Type B pancreatic cell (in vitro differentiated cells): ENCODE results near the gene OR2C1. TPM values are rescaled to one million over a fixed set of nuclear protein-coding genes. Genes with fewer than 3 reads are reported as not detected.

Source experiments
- DNase-seq: peaks from one replicate; pipeline ENCODE4 v3.0.0; 2021; ENCODE audit warnings: mixed read lengths; ENCODE audit not compliant: unreplicated experiment; ENCODE audit errors: extremely low spot score
- H3K27ac Mint-ChIP-seq: 2 replicates; pipeline ENCODE4 v1.8.0; 2021; ENCODE audit warnings: mild to moderate bottlenecking, mixed read lengths
- H3K27me3 Mint-ChIP-seq: 2 replicates; pipeline ENCODE4 v1.8.0; 2021; ENCODE audit warnings: mixed read lengths
- H3K36me3 Mint-ChIP-seq: 2 replicates; pipeline ENCODE4 v1.8.0; 2021; ENCODE audit warnings: mixed read lengths
- H3K4me1 Mint-ChIP-seq: one replicate; pipeline ENCODE4 v1.8.0; 2021; ENCODE audit warnings: mixed read lengths; ENCODE audit not compliant: unreplicated experiment
- H3K4me3 Mint-ChIP-seq: 2 replicates; pipeline ENCODE4 v1.8.0; 2021; ENCODE audit warnings: mild to moderate bottlenecking, mixed read lengths
- H3K9me3 Mint-ChIP-seq: 2 replicates; pipeline ENCODE4 v1.8.0; 2021; ENCODE audit warnings: mixed read lengths
- CTCF ChIP-seq: fragments of 200-600 bp; sonication (generic); conservative IDR thresholded peaks from 2 replicates; pipeline ENCODE4 v1.5.0; 2021; ENCODE audit warnings: antibody characterized with exemption, mild to moderate bottlenecking
- total RNA-seq: library from RNA; stranded (reverse); gene quantifications from 2 replicates; pipeline ENCODE4 v1.2.1, GENCODE V29; 2021; ENCODE audit warnings: low replicate concordance

Gene OR2C1
- total RNA-seq, 1 donor from 2014 or later, result 0.22 TPM

- Mint-ChIP-seq H3K27me3 (no peaks in the 10 kb centered on the region), H3K27ac (no peak overlapping the region), H3K4me3 (no peak overlapping the region), H3K9me3 (no peaks in the 10 kb centered on the region), H3K36me3 (no peaks in the 10 kb centered on the region), H3K4me1 (no peaks in the 10 kb centered on the region)
- TF ChIP-seq CTCF, result no peak
- DNase-seq, result no peak
Observed at GRCh38 chr16:3369073-3369472, 13.4 kb downstream of the OR2C1 start.

GRCh38 chr16:3375680-3376079 is 20.0 kb downstream of the OR2C1 start:
- peaks cover 19% of the 10 kb centered on the region for H3K9me3 Mint-ChIP-seq
- H3K36me3 Mint-ChIP-seq, result peaks cover 13% of the 10 kb centered on the region
- no peak overlapping the region for H3K27ac Mint-ChIP-seq
- TF ChIP-seq CTCF, result no peak
- DNase-seq, result no peak
- H3K27me3 Mint-ChIP-seq, result no peaks in the 10 kb centered on the region
- H3K4me1 Mint-ChIP-seq, result no peaks in the 10 kb centered on the region
- no peak overlapping the region for H3K4me3 Mint-ChIP-seq

GRCh38 chr16:3377917-3378316 is 22.2 kb downstream of the OR2C1 start:
- no peak overlapping the region for H3K4me3 Mint-ChIP-seq
- DNase-seq, result no peak
- H3K27ac Mint-ChIP-seq, result no peak overlapping the region
- peaks cover 34% of the 10 kb centered on the region for H3K9me3 Mint-ChIP-seq
- H3K36me3 Mint-ChIP-seq, result peaks cover 34% of the 10 kb centered on the region
- H3K27me3 Mint-ChIP-seq, result no peaks in the 10 kb centered on the region
- no peak for TF ChIP-seq CTCF
- H3K4me1 Mint-ChIP-seq, result no peaks in the 10 kb centered on the region

- peaks cover 54% of the 10 kb centered on the region for H3K9me3 Mint-ChIP-seq
- H3K4me3 Mint-ChIP-seq, result no peak overlapping the region
- DNase-seq, result no peak
- no peaks in the 10 kb centered on the region for H3K4me1 Mint-ChIP-seq
- no peak for TF ChIP-seq CTCF
- peaks cover 73% of the 10 kb centered on the region for H3K36me3 Mint-ChIP-seq
- H3K27ac Mint-ChIP-seq, result no peak overlapping the region
- no peaks in the 10 kb centered on the region for H3K27me3 Mint-ChIP-seq
Observed at GRCh38 chr16:3383045-3383448, 27.4 kb downstream of the OR2C1 start.

- H3K9me3 Mint-ChIP-seq, result peaks cover 33% of the 10 kb centered on the region
- no peaks in the 10 kb centered on the region for H3K27me3 Mint-ChIP-seq
- no peaks in the 10 kb centered on the region for H3K4me1 Mint-ChIP-seq
- H3K27ac Mint-ChIP-seq, result no peak overlapping the region
- no peak for DNase-seq
- peaks cover 67% of the 10 kb centered on the region for H3K36me3 Mint-ChIP-seq
- H3K4me3 Mint-ChIP-seq, result no peak overlapping the region
- no peak for TF ChIP-seq CTCF
Observed at GRCh38 chr16:3388325-3388724, 32.6 kb downstream of the OR2C1 start.

GRCh38 chr16:3389663-3390338 is 34.1 kb downstream of the OR2C1 start:
- no peak for TF ChIP-seq CTCF
- H3K4me1 Mint-ChIP-seq, result no peaks in the 10 kb centered on the region
- DNase-seq, result no peak
- H3K9me3 Mint-ChIP-seq, result peaks cover 26% of the 10 kb centered on the region
- peaks cover 67% of the 10 kb centered on the region for H3K36me3 Mint-ChIP-seq
- H3K27me3 Mint-ChIP-seq, result no peaks in the 10 kb centered on the region
- no peak overlapping the region for H3K4me3 Mint-ChIP-seq
- H3K27ac Mint-ChIP-seq, result no peak overlapping the region
